Karpas-422 (cell line): ENCODE results near the gene TRA2A. TPM values are rescaled to one million over a fixed set of nuclear protein-coding genes. Genes with fewer than 3 reads are reported as not detected.

Experiments
- DNase-seq: peaks from one replicate; pipeline ENCODE4 v3.0.0-alpha.2; 2015
- H2AFZ ChIP-seq: fragments of 200-600 bp; sonication (generic); 2 replicates; pipeline ENCODE4 v1.6.1; 2014; ENCODE audit warnings: antibody characterized with exemption, low read length, mixed read lengths
- H3K27ac ChIP-seq: fragments of 200-600 bp; sonication (generic); 2 replicates; pipeline ENCODE4 v1.5.1; 2014; ENCODE audit warnings: mild to moderate bottlenecking, low read length, moderate library complexity
- H3K27me3 ChIP-seq: fragments of 200-600 bp; sonication (generic); 2 replicates; pipeline ENCODE4 v1.6.1; 2014; ENCODE audit warnings: low read length, mixed read lengths
- H3K36me3 ChIP-seq: fragments of 200-600 bp; sonication (generic); 2 replicates; pipeline ENCODE4 v1.6.1; 2014; ENCODE audit warnings: low read length, mixed read lengths; ENCODE audit not compliant: insufficient read depth
- H3K4me1 ChIP-seq: fragments of 200-600 bp; sonication (generic); 2 replicates; pipeline ENCODE4 v1.6.1; 2014; ENCODE audit warnings: mild to moderate bottlenecking, low read length, mixed read lengths
- H3K4me2 ChIP-seq: fragments of 200-600 bp; sonication (generic); 2 replicates; pipeline ENCODE4 v1.6.1; 2014; ENCODE audit warnings: low read length, low read depth, mild to moderate bottlenecking; ENCODE audit not compliant: poor library complexity, severe bottlenecking
- H3K4me3 ChIP-seq: fragments of 200-600 bp; sonication (generic); 2 replicates; pipeline ENCODE4 v1.5.1; 2014; ENCODE audit warnings: mild to moderate bottlenecking, antibody characterized with exemption, low read length, mixed read lengths
- H3K79me2 ChIP-seq: fragments of 200-600 bp; sonication (generic); 2 replicates; pipeline ENCODE4 v1.6.1; 2014; ENCODE audit warnings: mild to moderate bottlenecking, low read length, mixed read lengths
- H3K9ac ChIP-seq: fragments of 200-600 bp; sonication (generic); 2 replicates; pipeline ENCODE4 v1.6.0; 2014; ENCODE audit warnings: low read length
- H3K9me2 ChIP-seq: fragments of 200-600 bp; sonication (generic), shearing (Covaris generic); replicated peaks from 2 replicates; pipeline ENCODE4 v1.6.0; 2014; ENCODE audit warnings: mild to moderate bottlenecking, low read length, moderate library complexity; ENCODE audit not compliant: insufficient read depth
- H3K9me3 ChIP-seq: fragments of 300-700, 200-600 bp; sonication (generic); 2 replicates; pipeline ENCODE4 v1.6.1; 2014; ENCODE audit warnings: low read length, mixed read lengths
- H4K20me1 ChIP-seq: fragments of 200-600 bp; sonication (generic); 2 replicates; pipeline ENCODE4 v1.6.1; 2014; ENCODE audit warnings: mild to moderate bottlenecking, antibody characterized with exemption, low read length, low read depth; ENCODE audit not compliant: insufficient read depth
- total RNA-seq: library from RNA; depleted of rRNA; stranded (reverse); fragments of >200 nt; shearing (Covaris generic); gene quantifications from 2 replicates; pipeline ENCODE4 v1.2.3, GENCODE V29; 2014; ENCODE audit warnings: low replicate concordance

The TRA2A gene
- total RNA-seq, 1 experiment from 2014 or later: 34.5 TPM

DNA sequence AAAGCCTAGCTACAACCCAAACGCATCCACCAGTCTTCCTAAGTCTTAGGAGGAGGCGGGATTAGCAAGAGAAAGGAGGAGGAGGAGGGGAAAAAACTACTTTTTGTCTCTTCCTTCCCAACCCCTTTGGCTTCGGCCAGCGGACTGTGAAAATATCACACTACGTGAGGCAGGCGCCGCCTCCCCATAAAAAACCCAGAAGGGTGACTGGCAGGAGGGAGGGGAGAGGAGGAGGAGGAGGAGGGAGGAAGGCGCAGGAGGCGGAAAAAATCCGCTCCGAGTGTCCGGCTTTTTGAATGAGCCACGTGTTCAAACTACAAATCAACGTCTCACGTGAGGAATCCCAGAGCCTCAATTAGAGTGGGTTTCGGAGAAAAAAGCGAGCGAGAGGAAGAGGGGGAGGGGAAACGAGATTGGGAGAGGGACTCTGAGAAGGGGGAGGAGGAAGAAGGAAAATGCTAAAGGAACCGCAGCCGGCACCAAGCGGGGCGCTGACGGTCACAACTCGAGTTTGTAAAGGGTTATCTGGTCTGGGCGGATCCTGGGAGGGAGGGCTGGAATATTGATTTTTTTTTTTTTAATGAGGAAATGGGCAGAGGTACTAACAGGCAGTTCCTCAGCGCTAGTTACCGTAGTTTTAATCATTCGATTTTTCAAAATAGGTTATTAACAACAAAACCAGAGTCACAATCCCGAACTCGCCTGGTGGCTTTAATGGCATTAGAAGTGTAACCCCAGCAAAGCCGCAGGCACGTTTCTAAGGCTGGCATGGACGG is 61.3 kb downstream of the TRA2A start, which contains the start of gene IGF2BP3:
TSS of gene IGF2BP3 (minus strand) at position 162 of the 776 bp plus-strand sequence. CDS start 381 bp downstream, outside the sequence.
- Histone ChIP-seq H3K9ac (peak within 1 kb of the TSS; percentile 93), H4K20me1 (peaks cover 14% of the 10 kb centered on the region; the same call in 1 of the 2 replicates), H3K36me3 (peaks cover 7% of the 10 kb centered on the region; the same call in 1 of the 2 replicates), H3K4me3 (peak within 1 kb of the TSS; percentile 91), H3K9me2 (no peaks in the 10 kb centered on the region), H2AFZ (no peak within 1 kb of the TSS; the same call in 1 of the 2 replicates), H3K4me2 (peak within 1 kb of the TSS; percentile 82), H3K27me3 (no peaks in the 10 kb centered on the region), H3K79me2 (peaks cover 64% of the 10 kb centered on the region), H3K4me1 (peaks cover 51% of the 10 kb centered on the region), H3K9me3 (no peaks in the 10 kb centered on the region), H3K27ac (peak within 1 kb of the TSS; percentile 96)
- peak; percentile 98 for DNase-seq

DNA sequence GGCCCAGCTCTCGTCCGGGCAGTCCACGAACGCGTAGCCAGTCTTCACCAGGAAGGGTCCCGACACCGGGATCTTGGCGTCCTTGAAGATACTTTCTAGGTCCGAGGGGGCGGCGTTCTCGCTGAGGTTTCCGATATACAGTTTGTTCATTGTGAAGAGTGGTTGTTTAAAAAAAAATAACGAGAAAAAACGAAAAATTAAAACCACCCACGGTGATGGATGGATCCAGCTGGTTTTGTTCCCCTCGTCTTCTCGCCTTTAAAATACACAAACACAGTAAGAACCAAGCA is 61.9 kb downstream of the TRA2A start:
- no peak overlapping the region for H2AFZ ChIP-seq
- no peaks in the 10 kb centered on the region for H3K27me3 ChIP-seq
- DNase-seq: no peak
- H3K9me3 ChIP-seq: no peaks in the 10 kb centered on the region
- peaks cover 14% of the 10 kb centered on the region; the same call in 1 of the 2 replicates for H4K20me1 ChIP-seq
- H3K4me2 ChIP-seq: peak overlapping the region; percentile 82
- H3K9ac ChIP-seq: peak overlapping the region; percentile 93
- H3K9me2 ChIP-seq: no peaks in the 10 kb centered on the region
- H3K27ac ChIP-seq: peak overlapping the region; percentile 96
- peaks cover 70% of the 10 kb centered on the region for H3K79me2 ChIP-seq
- peaks cover 13% of the 10 kb centered on the region; the same call in 1 of the 2 replicates for H3K36me3 ChIP-seq
- H3K4me3 ChIP-seq: peak overlapping the region; percentile 91
- H3K4me1 ChIP-seq: peaks cover 51% of the 10 kb centered on the region

DNA sequence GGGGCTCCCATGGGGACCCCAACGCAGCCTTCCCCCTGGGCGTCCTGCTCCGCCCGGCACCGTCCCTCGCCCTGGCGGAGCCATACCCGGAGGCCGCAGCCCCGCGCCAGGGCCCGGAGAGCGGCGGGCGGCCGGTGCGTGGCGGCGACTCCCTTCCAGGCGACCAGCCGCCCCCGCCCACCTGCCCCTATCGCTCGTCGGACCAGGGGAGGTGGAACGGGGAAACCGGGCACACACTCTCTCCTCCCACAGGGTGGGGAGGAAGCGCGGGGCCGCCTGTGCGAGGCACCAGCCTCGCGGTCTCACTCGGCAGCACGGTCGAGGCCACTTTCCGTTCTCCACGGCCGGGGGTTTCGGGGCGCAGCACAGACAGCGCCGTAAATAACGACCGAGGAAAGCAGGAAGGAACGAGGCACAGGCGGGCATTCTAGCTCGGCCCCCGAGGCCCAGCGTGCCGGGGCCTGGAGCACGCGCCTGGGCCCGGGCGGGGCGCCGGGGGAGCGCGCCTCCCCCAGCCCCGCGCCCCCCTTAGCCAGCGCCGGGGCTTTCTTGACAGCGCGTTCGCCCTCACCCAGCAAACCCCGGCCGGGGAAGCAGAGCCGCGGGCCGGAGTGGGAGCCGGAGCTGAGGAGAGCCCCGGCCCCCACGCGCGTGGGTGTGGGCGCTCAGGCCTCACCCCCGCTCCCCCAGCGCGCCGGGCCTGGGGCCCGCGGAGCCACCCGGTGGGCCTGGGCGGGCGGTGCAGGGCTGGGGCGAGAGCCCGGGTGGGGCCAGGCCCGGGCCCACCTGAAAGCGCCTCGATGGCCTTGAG is 62.4 kb downstream of the TRA2A start:
- H3K27me3 ChIP-seq: no peaks in the 10 kb centered on the region

DNA sequence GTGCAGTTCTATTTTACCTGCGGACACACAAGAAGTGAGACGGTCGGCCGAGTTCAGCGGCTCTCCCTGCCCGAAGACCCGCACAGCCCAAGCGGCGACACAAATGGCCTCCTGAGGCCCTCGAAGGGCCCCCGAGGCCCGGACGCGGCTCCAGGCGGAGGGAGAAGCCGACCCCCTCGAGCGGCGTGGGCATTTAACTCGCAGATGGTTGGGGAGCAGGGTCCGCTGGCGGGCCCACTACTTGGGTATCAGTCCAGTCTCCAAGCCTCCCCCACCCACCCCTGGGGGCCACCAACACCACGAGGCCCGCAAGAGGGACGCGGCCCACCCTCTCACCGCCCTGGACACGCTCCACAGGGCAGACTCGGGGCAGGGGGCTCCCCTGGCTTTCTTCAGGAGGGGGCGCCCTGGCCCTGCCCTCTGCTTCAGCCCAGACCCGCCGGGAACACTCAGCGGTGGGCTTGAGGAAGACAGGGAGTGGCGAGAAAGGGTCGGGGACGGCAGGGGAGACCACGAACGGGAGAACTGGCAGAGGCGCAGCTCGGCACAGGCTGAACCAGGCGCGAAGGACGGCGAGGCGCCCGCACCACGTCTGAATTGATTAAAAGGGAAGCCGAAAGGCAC is 63.1 kb downstream of the TRA2A start:
- Histone ChIP-seq H4K20me1 (peaks cover 14% of the 10 kb centered on the region; the same call in 1 of the 2 replicates), H3K4me3 (peak overlapping the region; percentile 91), H3K36me3 (peaks cover 22% of the 10 kb centered on the region; the same call in 1 of the 2 replicates), H3K27ac (peak overlapping the region; percentile 96), H3K9me2 (no peaks in the 10 kb centered on the region), H3K4me1 (peaks cover 56% of the 10 kb centered on the region), H3K27me3 (no peaks in the 10 kb centered on the region), H3K4me2 (peak overlapping the region; percentile 82), H3K79me2 (peaks cover 81% of the 10 kb centered on the region), H3K9ac (peak overlapping the region; percentile 93), H2AFZ (no peak overlapping the region), H3K9me3 (no peaks in the 10 kb centered on the region)
- peak; percentile 84 for DNase-seq

More for the DNA sequence above, 62.4 kb downstream of the TRA2A start:
- peak overlapping the region; percentile 82 for H3K4me2 ChIP-seq
- H3K27ac ChIP-seq: peak overlapping the region; percentile 96
- H3K79me2 ChIP-seq: peaks cover 74% of the 10 kb centered on the region
- no peak overlapping the region; the same call in 1 of the 2 replicates for H2AFZ ChIP-seq
- H3K9me2 ChIP-seq: no peaks in the 10 kb centered on the region
- H3K36me3 ChIP-seq: peaks cover 16% of the 10 kb centered on the region; the same call in 1 of the 2 replicates
- peak overlapping the region; percentile 91 for H3K4me3 ChIP-seq
- H4K20me1 ChIP-seq: peaks cover 14% of the 10 kb centered on the region; the same call in 1 of the 2 replicates
- no peaks in the 10 kb centered on the region for H3K9me3 ChIP-seq
- DNase-seq: peak; percentile 77
- peak overlapping the region; percentile 93 for H3K9ac ChIP-seq
- H3K4me1 ChIP-seq: peaks cover 49% of the 10 kb centered on the region

DNA sequence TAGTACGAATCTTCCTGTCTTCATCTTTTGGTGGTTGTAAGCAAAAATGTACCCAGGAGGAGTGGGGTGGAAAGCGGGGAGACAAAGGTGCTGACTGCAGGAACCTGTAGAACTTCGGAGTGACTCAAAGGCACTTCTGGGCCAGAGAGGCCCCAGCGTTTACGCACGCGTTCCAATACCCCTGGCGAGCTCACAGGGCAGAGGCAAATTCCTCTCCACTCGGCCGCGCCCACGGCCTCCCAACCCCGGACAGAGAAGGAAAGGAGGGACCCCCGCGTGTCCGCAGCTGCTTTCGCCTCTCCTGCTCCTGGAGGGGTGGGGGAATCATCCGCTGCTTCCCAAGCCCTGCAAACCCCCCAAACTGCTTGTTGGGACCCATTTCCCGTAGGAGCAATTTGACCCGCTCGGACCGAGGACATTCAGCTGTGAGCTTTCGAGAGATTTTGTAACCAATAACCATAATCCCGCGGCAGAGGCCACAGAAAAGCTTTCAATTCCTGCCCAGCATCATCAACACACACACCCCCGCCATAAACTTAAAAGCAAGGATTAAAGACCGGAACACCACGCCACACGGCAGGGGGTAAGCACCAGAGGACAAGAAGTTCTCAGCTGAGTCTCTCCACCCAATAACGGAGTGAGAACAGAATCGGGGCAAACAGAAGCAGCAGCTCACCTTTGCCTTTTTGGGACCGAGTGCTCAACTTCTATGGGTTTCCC is 63.8 kb downstream of the TRA2A start:
- no peaks in the 10 kb centered on the region for H3K9me2 ChIP-seq
- H3K4me3 ChIP-seq: peak overlapping the region; percentile 91
- peak overlapping the region; percentile 96 for H3K27ac ChIP-seq
- peaks cover 14% of the 10 kb centered on the region; the same call in 1 of the 2 replicates for H4K20me1 ChIP-seq
- peaks cover 50% of the 10 kb centered on the region for H3K4me1 ChIP-seq
- H3K4me2 ChIP-seq: peak overlapping the region; percentile 82
- no peaks in the 10 kb centered on the region for H3K9me3 ChIP-seq
- H3K79me2 ChIP-seq: peaks cover 82% of the 10 kb centered on the region
- no peaks in the 10 kb centered on the region for H3K27me3 ChIP-seq
- peaks cover 28% of the 10 kb centered on the region; the same call in 1 of the 2 replicates for H3K36me3 ChIP-seq
- no peak overlapping the region for H2AFZ ChIP-seq
- DNase-seq: peak; percentile 83
- H3K9ac ChIP-seq: peak overlapping the region; percentile 93

DNA sequence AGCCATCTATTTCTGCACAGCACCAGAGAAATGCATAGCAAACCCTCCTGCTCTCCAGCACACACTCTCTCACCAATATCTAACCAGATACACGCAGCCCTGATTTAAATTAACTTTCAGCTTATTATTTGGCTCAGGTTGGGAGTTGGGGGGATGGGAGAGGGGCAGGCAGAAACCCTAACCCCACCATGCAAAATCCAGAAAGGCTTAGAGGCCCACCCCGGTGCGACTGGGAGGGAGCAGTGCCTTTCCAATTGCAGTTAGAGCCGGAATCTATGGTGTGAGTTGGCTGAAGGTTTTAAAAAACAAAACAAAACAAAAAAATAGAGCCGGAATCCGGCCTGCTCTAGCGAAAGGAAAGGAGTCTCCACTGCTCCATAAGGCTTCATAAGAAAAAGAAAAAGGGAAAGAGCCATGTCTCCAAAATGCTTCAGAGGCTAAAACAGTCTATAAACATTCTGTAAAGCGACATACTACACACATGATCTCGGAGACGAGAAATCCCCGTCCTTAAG is 64.4 kb downstream of the TRA2A start:
- H3K4me1 ChIP-seq: peaks cover 44% of the 10 kb centered on the region
- peaks cover 14% of the 10 kb centered on the region; the same call in 1 of the 2 replicates for H4K20me1 ChIP-seq
- H3K27ac ChIP-seq: peak overlapping the region; percentile 96
- H3K36me3 ChIP-seq: peaks cover 32% of the 10 kb centered on the region; the same call in 1 of the 2 replicates
- peak overlapping the region; percentile 93 for H3K9ac ChIP-seq
- no peak overlapping the region for H2AFZ ChIP-seq
- H3K9me3 ChIP-seq: no peaks in the 10 kb centered on the region
- H3K4me2 ChIP-seq: peak overlapping the region; percentile 82
- DNase-seq: peak; percentile 63
- H3K79me2 ChIP-seq: peaks cover 82% of the 10 kb centered on the region
- peak overlapping the region; percentile 91 for H3K4me3 ChIP-seq
- H3K27me3 ChIP-seq: no peaks in the 10 kb centered on the region
- no peaks in the 10 kb centered on the region for H3K9me2 ChIP-seq

DNA sequence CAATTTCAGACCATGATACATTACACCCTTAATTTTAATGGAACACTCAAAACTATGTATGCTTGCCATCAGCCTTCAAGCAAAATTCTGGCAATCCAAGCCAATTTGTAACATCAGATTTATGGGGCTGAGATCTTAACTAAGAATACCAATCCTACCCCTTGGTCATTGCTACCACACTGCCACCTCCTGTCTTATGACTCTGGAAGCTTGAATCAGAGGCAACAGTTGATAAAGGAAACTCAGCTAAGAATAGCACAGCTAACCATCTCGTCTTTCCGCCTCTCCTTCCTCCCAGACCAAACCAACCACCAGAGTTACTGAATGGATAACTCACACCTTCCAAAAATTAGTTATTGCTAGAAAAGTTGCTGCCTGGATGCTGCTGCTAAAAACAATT is 68.9 kb downstream of the TRA2A start:
- Histone ChIP-seq H3K36me3 (peaks cover 50% of the 10 kb centered on the region), H3K79me2 (peaks cover 99% of the 10 kb centered on the region), H3K4me1 (peaks cover 38% of the 10 kb centered on the region), H3K9ac (no peak overlapping the region), H3K4me2 (no peak overlapping the region), H4K20me1 (peaks cover 22% of the 10 kb centered on the region; the same call in 1 of the 2 replicates), H3K27ac (no peak overlapping the region), H3K9me3 (no peaks in the 10 kb centered on the region), H3K9me2 (no peaks in the 10 kb centered on the region), H3K4me3 (no peak overlapping the region), H3K27me3 (no peaks in the 10 kb centered on the region), H2AFZ (no peak overlapping the region)
- DNase-seq: no peak
